ENCODE measurements around the gene RCOR1. TPM values are rescaled to one million over a fixed set of nuclear protein-coding genes. Genes with fewer than 3 reads are reported as not detected.
"Not testable (repeated sequence)": the region's sequence is repeated elsewhere in the genome, so short reads cannot be mapped to it uniquely, and the experiment has no call there.

Gene RCOR1
- total and polyA plus RNA-seq, 5 donors from 2014 or later = 0.40 to 28.1 (median 0.51) TPM

- Mint-ChIP-seq H3K36me3 (peaks cover 23% of the 10 kb centered on the region), H3K27me3 (no peaks in the 10 kb centered on the region), H3K27ac (no peak overlapping the region), H3K4me1 (peaks cover 6 to 56% (median 31%) of the 10 kb centered on the region in 4 donors), H3K4me3 (no peak overlapping the region), H3K9me3 (no peaks in the 10 kb centered on the region)
- H3K36me3 ChIP-seq (ENCODE audit: control insufficient read depth, insufficient read depth, low read length) = no peaks in the 10 kb centered on the region
- DNase-seq (no peak), ATAC-seq (ENCODE audit: low read depth in 2 of 2) (no peak)
- no peaks in the 10 kb centered on the region for H3K27me3 ChIP-seq (ENCODE audit: control insufficient read depth, insufficient read depth, low read length)
- no peak overlapping the region for H3K4me3 ChIP-seq (ENCODE audit: low read depth, low read length)
- peaks cover 7% of the 10 kb centered on the region for H3K4me1 ChIP-seq (ENCODE audit: control insufficient read depth, insufficient read depth, low read length, poor library complexity, severe bottlenecking)
- no peaks in the 10 kb centered on the region for H3K9me3 ChIP-seq (ENCODE audit: control insufficient read depth in 2 of 2, low read length in 2 of 2)
- no peak overlapping the region for H3K27ac ChIP-seq (ENCODE audit: insufficient read depth, low read length, poor library complexity, severe bottlenecking)
Measured at GRCh38 chr14:102629011-102629444, 36.6 kb downstream of the RCOR1 start.

- H3K4me3 ChIP-seq (ENCODE audit: low read depth, low read length) = no peak overlapping the region
- ATAC-seq (ENCODE audit: low read depth in 2 of 2) (no peak), DNase-seq (no peak)
- peaks cover 10% of the 10 kb centered on the region for H3K4me1 ChIP-seq (ENCODE audit: control insufficient read depth, insufficient read depth, low read length, poor library complexity, severe bottlenecking)
- H3K27me3 ChIP-seq (ENCODE audit: control insufficient read depth, insufficient read depth, low read length) = no peaks in the 10 kb centered on the region
- no peaks in the 10 kb centered on the region for H3K27me3 Mint-ChIP-seq
- H3K4me3 Mint-ChIP-seq = no peak overlapping the region
- peaks cover 23% of the 10 kb centered on the region for H3K36me3 Mint-ChIP-seq
- no peaks in the 10 kb centered on the region for H3K9me3 Mint-ChIP-seq
- H3K27ac Mint-ChIP-seq = peak overlapping the region in 2 of 3 donors; percentile 1 to 83
- peaks cover 6 to 58% (median 36%) of the 10 kb centered on the region in 4 donors for H3K4me1 Mint-ChIP-seq
- no peak overlapping the region for H3K27ac ChIP-seq (ENCODE audit: insufficient read depth, low read length, poor library complexity, severe bottlenecking)
- H3K36me3 ChIP-seq (ENCODE audit: control insufficient read depth, insufficient read depth, low read length) = no peaks in the 10 kb centered on the region
- H3K9me3 ChIP-seq (ENCODE audit: control insufficient read depth in 2 of 2, low read length in 2 of 2) = no peaks in the 10 kb centered on the region
Measured at GRCh38 chr14:102629808-102630350, 37.4 kb downstream of the RCOR1 start.

DNA sequence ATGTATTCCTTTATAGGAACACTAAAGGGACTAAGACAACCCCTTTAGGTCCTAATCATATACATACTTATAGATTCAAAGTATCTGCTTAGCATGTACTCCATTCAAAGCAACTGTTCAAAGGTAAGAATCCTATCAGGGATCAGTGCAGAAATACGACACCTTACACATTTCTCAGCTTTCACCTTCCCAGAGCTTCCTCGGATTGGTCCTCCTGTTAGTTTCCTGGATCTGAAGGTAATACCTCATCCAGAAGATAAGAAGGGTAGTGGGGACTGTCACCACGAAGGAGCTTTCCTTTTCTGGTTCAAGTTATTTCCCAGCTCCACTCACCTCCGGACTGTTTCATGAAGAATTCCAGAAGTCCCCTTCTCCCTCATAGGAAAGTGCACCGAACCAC lies 38.0 kb downstream of the RCOR1 start:
- DNase-seq = no peak
- peak overlapping the region in 2 of 3 donors; percentile 1 to 83 for H3K27ac Mint-ChIP-seq
- Histone ChIP-seq H3K9me3 (ENCODE audit: control insufficient read depth in 2 of 2, low read length in 2 of 2) (no peaks in the 10 kb centered on the region), H3K27me3 (ENCODE audit: control insufficient read depth, insufficient read depth, low read length) (no peaks in the 10 kb centered on the region), H3K4me3 (ENCODE audit: low read depth, low read length) (no peak overlapping the region), H3K27ac (ENCODE audit: insufficient read depth, low read length, poor library complexity, severe bottlenecking) (no peak overlapping the region), H3K36me3 (ENCODE audit: control insufficient read depth, insufficient read depth, low read length) (no peaks in the 10 kb centered on the region), H3K4me1 (ENCODE audit: control insufficient read depth, insufficient read depth, low read length, poor library complexity, severe bottlenecking) (peaks cover 9% of the 10 kb centered on the region)
- no peaks in the 10 kb centered on the region for H3K9me3 Mint-ChIP-seq
- H3K36me3 Mint-ChIP-seq = peaks cover 23% of the 10 kb centered on the region
- H3K4me3 Mint-ChIP-seq = no peak overlapping the region
- H3K27me3 Mint-ChIP-seq = no peaks in the 10 kb centered on the region
- H3K4me1 Mint-ChIP-seq = peaks cover 6 to 57% (median 36%) of the 10 kb centered on the region in 4 donors
- no peak for ATAC-seq (ENCODE audit: low read depth in 2 of 2)

DNA sequence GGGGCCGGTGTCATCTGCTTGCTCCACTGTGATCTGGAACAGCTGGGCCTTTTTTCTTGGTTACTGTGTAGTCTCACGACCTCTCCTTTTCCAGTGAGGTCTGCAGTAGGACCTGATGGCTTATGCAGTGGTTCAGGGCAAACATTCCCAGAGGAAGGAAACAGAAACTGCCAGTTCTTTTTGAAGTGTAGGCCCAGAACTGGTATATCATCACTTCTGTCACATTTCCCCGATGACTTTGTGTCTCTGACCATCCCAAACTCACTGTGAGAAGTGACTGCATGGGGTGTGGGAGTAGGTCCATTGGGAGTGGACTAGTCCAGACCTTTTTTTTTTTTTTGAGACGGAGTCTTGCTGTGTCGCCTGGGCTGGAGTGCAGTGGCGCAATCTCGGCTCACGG lies 38.4 kb downstream of the RCOR1 start:
- H3K4me3 ChIP-seq (ENCODE audit: low read depth, low read length) = no peak overlapping the region
- Mint-ChIP-seq H3K9me3 (no peaks in the 10 kb centered on the region), H3K27me3 (no peaks in the 10 kb centered on the region), H3K4me1 (peaks cover 6 to 52% (median 33%) of the 10 kb centered on the region in 4 donors), H3K4me3 (no peak overlapping the region), H3K36me3 (peaks cover 19% of the 10 kb centered on the region), H3K27ac (no peak overlapping the region)
- H3K27me3 ChIP-seq (ENCODE audit: control insufficient read depth, insufficient read depth, low read length) = no peaks in the 10 kb centered on the region
- no peaks in the 10 kb centered on the region for H3K9me3 ChIP-seq (ENCODE audit: control insufficient read depth in 2 of 2, low read length in 2 of 2)
- no peak overlapping the region for H3K27ac ChIP-seq (ENCODE audit: insufficient read depth, low read length, poor library complexity, severe bottlenecking)
- ATAC-seq (ENCODE audit: low read depth in 2 of 2) = no peak
- no peaks in the 10 kb centered on the region for H3K36me3 ChIP-seq (ENCODE audit: control insufficient read depth, insufficient read depth, low read length)
- H3K4me1 ChIP-seq (ENCODE audit: control insufficient read depth, insufficient read depth, low read length, poor library complexity, severe bottlenecking) = peaks cover 6% of the 10 kb centered on the region
- no peak for DNase-seq

DNA sequence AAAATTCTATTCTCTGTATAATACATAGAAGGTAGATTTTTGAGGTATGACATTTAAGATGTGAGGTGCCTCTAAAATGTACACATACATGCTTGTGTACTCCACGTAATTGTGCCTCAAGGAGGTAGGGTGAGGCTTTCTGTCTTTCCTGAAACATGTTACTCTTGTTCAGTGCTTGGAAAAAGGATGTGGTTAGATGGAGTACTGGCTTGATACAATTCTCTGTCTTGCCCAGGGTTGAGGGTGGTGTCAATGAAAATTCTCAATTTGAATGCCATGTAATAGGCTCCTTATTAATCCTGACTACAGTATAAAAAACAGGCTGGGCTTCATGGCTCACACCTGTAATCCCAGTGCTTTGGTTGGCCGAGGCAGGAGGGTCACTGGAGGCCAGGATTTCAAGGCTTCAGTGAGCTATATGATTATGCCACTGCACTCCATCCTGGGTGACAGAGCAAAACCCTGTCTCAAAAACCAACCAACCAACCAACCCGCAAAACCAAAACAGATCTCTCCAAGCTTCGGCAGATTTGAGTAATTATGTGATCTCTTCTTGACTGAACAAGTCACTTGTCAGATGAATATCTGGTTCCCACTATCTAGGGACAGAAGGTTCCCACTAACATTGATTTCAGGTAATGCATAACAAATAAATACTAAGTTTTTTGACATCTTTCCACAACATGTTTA lies 41.6 kb downstream of the RCOR1 start:
- DNase-seq (peak in 1 of 3 donors; percentile 20), ATAC-seq (ENCODE audit: low read depth in 2 of 2) (no peak)
- no peaks in the 10 kb centered on the region for H3K27me3 ChIP-seq (ENCODE audit: control insufficient read depth, insufficient read depth, low read length)
- H3K4me1 Mint-ChIP-seq = peaks cover 8 to 32% (median 29%) of the 10 kb centered on the region in 4 donors
- H3K4me1 ChIP-seq (ENCODE audit: control insufficient read depth, insufficient read depth, low read length, poor library complexity, severe bottlenecking) = peaks cover 6% of the 10 kb centered on the region
- H3K27ac Mint-ChIP-seq = peak overlapping the region in 1 of 3 donors; percentile 59
- H3K27ac ChIP-seq (ENCODE audit: insufficient read depth, low read length, poor library complexity, severe bottlenecking) = no peak overlapping the region
- H3K9me3 Mint-ChIP-seq = no peaks in the 10 kb centered on the region
- H3K36me3 ChIP-seq (ENCODE audit: control insufficient read depth, insufficient read depth, low read length) = no peaks in the 10 kb centered on the region
- no peaks in the 10 kb centered on the region for H3K9me3 ChIP-seq (ENCODE audit: control insufficient read depth in 2 of 2, low read length in 2 of 2)
- peaks cover 17% of the 10 kb centered on the region for H3K36me3 Mint-ChIP-seq
- H3K4me3 Mint-ChIP-seq = no peak overlapping the region
- no peak overlapping the region for H3K4me3 ChIP-seq (ENCODE audit: low read depth, low read length)
- H3K27me3 Mint-ChIP-seq = no peaks in the 10 kb centered on the region

- not testable (repeated sequence) for H3K27ac ChIP-seq (ENCODE audit: insufficient read depth, low read length, poor library complexity, severe bottlenecking); H3K27me3 ChIP-seq (ENCODE audit: control insufficient read depth, insufficient read depth, low read length); H3K4me3 ChIP-seq (ENCODE audit: low read depth, low read length); H3K4me1 ChIP-seq (ENCODE audit: control insufficient read depth, insufficient read depth, low read length, poor library complexity, severe bottlenecking); H3K4me3 Mint-ChIP-seq; H3K36me3 Mint-ChIP-seq; H3K27me3 Mint-ChIP-seq; H3K27ac Mint-ChIP-seq; DNase-seq; H3K9me3 Mint-ChIP-seq; ATAC-seq (ENCODE audit: low read depth in 2 of 2); H3K9me3 ChIP-seq (ENCODE audit: control insufficient read depth in 2 of 2, low read length in 2 of 2); H3K36me3 ChIP-seq (ENCODE audit: control insufficient read depth, insufficient read depth, low read length)
- H3K4me1 Mint-ChIP-seq = peaks cover 18 to 37% (median 31%) of the 10 kb centered on the region in 4 donors
Measured at GRCh38 chr14:102639611-102640010, 47.2 kb downstream of the RCOR1 start.

DNA sequence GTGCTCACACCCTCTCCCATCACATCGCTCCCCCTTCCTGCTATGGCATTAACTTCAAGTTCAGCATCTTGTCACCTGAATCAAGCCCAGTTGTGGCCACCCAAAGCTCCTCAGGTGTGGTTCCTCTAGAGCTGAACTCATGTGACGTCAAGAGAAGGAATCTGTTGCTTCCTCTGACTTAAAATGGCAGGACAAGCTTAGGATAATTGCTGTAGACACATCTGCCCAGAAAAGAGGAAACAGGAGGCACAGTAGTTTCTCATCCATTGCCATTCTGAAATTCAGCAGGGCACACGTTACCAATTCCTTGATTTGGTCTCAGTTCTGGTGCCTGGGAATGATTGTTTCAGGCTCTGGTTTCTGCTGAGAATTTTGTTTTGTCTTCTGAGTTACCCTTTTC lies 52.1 kb downstream of the RCOR1 start:
- ATAC-seq (ENCODE audit: low read depth in 2 of 2) = no peak

More for the DNA sequence above, 52.1 kb downstream of the RCOR1 start:
- Mint-ChIP-seq H3K9me3 (peaks cover 0 to 1% (median 0%) of the 10 kb centered on the region in 7 donors), H3K4me1 (peaks cover 46 to 60% (median 52%) of the 10 kb centered on the region in 4 donors), H3K27ac (peak overlapping the region in 1 of 3 donors; percentile 65), H3K4me3 (no peak overlapping the region), H3K27me3 (no peaks in the 10 kb centered on the region), H3K36me3 (peaks cover 3% of the 10 kb centered on the region)
- Histone ChIP-seq H3K27ac (ENCODE audit: insufficient read depth, low read length, poor library complexity, severe bottlenecking) (no peak overlapping the region), H3K9me3 (ENCODE audit: control insufficient read depth in 2 of 2, low read length in 2 of 2) (no peaks in the 10 kb centered on the region), H3K36me3 (ENCODE audit: control insufficient read depth, insufficient read depth, low read length) (no peaks in the 10 kb centered on the region), H3K27me3 (ENCODE audit: control insufficient read depth, insufficient read depth, low read length) (no peaks in the 10 kb centered on the region), H3K4me3 (ENCODE audit: low read depth, low read length) (no peak overlapping the region), H3K4me1 (ENCODE audit: control insufficient read depth, insufficient read depth, low read length, poor library complexity, severe bottlenecking) (peaks cover 8% of the 10 kb centered on the region)
- no peak for DNase-seq
